Measurements from ENCODE around the gene NUDT16L1. TPM values are rescaled to one million over a fixed set of nuclear protein-coding genes. Genes with fewer than 3 reads are reported as not detected.

NUDT16L1 gene
- total and polyA plus RNA-seq, 2 of the 8 experiments (the other 6 are each of a cell fraction or from before 2014, with no cell fraction given): 34.8 to 77.3 TPM

DNA sequence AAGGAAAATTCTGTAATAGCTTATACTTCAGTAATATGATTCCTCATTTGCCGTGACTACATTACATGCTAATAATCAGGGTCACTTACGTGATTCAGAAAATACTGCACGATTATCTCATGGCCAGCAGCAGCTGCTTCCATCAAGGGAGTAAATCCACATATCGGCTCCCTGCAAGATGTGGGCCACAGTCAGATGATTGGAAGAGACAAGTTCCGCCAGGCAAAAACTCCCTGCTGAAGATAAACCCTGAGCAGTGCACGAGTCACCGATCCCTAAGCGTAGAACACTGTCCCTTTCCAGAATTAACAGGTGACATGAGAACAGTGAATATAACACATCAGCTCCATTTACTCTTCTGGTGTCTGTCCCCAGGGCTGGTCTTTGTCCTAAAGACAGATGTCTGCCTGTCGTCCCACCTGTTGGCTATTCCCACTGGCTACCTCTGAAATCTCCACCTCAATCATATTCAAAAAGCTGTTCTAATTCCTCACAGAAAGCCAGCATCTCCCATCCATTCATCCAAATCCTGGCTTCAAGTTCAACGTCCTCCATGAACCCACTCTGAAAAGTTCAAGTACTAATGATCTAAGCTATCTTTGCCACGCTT is 31.4 kb downstream of the NUDT16L1 start:
- POLR2A ChIA-PET (ENCODE audit: partially characterized antibody): interaction anchor here (1.4 kb wide), 1 partner anchor 9 kb away, joined by 5 read pairs; the partner anchor contains the start of gene ANKS3
- no peak for FAIRE-seq
- no peak overlapping the region for H2AFZ ChIP-seq (ENCODE audit: low read length)

More for the DNA sequence above, 31.4 kb downstream of the NUDT16L1 start:
- H3K79me2 ChIP-seq (ENCODE audit: control insufficient read depth in 1 of 2, insufficient read depth in 2 of 2, low read length in 2 of 2): peaks cover 0 to 3% of the 10 kb centered on the region in 2 experiments; a peak in 1 of 4 replicates
- H2BK120ac ChIP-seq (replicated peaks; ENCODE audit: low read depth, low read length): no peak overlapping the region
- DNase-seq (ENCODE audit: low read depth in 1 of 2, low spot score in 2 of 2): no peak
- H2BK12ac ChIP-seq (ENCODE audit: low read depth, low read length): no peak overlapping the region
- H2BK5ac ChIP-seq (ENCODE audit: low read depth, low read length): no peak overlapping the region
- no peaks in the 10 kb centered on the region for H3K9me3 ChIP-seq (ENCODE audit: insufficient read depth in 2 of 2, low read depth in 1 of 2, low read length in 1 of 2)
- H3K9ac ChIP-seq (replicated peaks in 1 of 4; ENCODE audit: extremely low read depth in 1 of 4, low read depth in 3 of 4, low read length in 3 of 4): no peak overlapping the region
- H4K20me1 ChIP-seq (replicated peaks in 1 of 2; ENCODE audit: control insufficient read depth in 1 of 2, insufficient read depth in 2 of 2, low read length in 2 of 2): peaks cover 0 to 10% of the 10 kb centered on the region in 2 experiments
- no peak overlapping the region for H3K4me3 ChIP-seq (ENCODE audit: extremely low read depth in 1 of 4, insufficient read depth in 2 of 4, low read depth in 3 of 4, low read length in 4 of 4)
- no peak overlapping the region for H2BK20ac ChIP-seq (ENCODE audit: low read length)
- TF ChIP-seq FOSL1 (IDR thresholded peaks at IDR 0.05; ENCODE audit: insufficient read depth, low read depth, low read length): no peak
- TF ChIP-seq TEAD4 (IDR thresholded peaks at IDR 0.05; ENCODE audit: low read depth, low read length): no peak
- TF ChIP-seq USF2 (IDR thresholded peaks at IDR 0.05; ENCODE audit: low read length): no peak
- TF ChIP-seq JUN (IDR thresholded peaks at IDR 0.05; ENCODE audit: low read depth, low read length): no peak
- no peak for TF ChIP-seq YY1 (IDR thresholded peaks at IDR 0.05; ENCODE audit: low read depth, low read length)
- TF ChIP-seq HDAC6 (IDR thresholded peaks at IDR 0.05; ENCODE audit: low read depth, low read length): no peak
- no peak overlapping the region for H4K8ac ChIP-seq (ENCODE audit: extremely low read depth, insufficient read depth, low read length)
- H3K79me1 ChIP-seq (ENCODE audit: low read depth, low read length): no peaks in the 10 kb centered on the region
- H2BK15ac ChIP-seq (ENCODE audit: low read length): no peak overlapping the region
- H3K4ac ChIP-seq (replicated peaks; ENCODE audit: insufficient read length, low read depth, low read length): no peak overlapping the region
- H4K91ac ChIP-seq (replicated peaks; ENCODE audit: insufficient read length, low read length): no peak overlapping the region
- CTCF ChIA-PET (ENCODE audit: partially characterized antibody): interaction anchor here (1.1 to 1.4 kb wide), 2 partner anchors 10 to 42 kb away, joined by 4 to 5 read pairs; no protein-coding TSS in a partner anchor
- no peak overlapping the region for H3K18ac ChIP-seq (ENCODE audit: extremely low read depth, low read length)
- H3K4me1 ChIP-seq (replicated peaks in 1 of 4; ENCODE audit: control insufficient read depth in 3 of 4, insufficient read depth in 4 of 4, low read length in 3 of 4): no peaks in the 10 kb centered on the region
- no peak overlapping the region for H2AK5ac ChIP-seq (ENCODE audit: low read depth, low read length)
- no peak overlapping the region for H3K14ac ChIP-seq (ENCODE audit: insufficient read length)
- H3K23ac ChIP-seq (ENCODE audit: insufficient read length): no peak overlapping the region
- no peaks in the 10 kb centered on the region for H3K23me2 ChIP-seq (ENCODE audit: low read depth, low read length)
- no peak overlapping the region for H3K56ac ChIP-seq (replicated peaks; ENCODE audit: insufficient read length, low read depth, low read length)
- H3K36me3 ChIP-seq (ENCODE audit: control insufficient read depth in 2 of 4, insufficient read depth in 4 of 4, low read length in 3 of 4): peaks cover 10 to 39% (median 17%) of the 10 kb centered on the region in 4 experiments; a peak in 7 of 8 replicates
- H4K5ac ChIP-seq (ENCODE audit: insufficient read length, low read depth, low read length): no peak overlapping the region
- WGBS, 2 experiments (ENCODE audit: extremely low coverage in 1 of 2, insufficient coverage in 1 of 2, insufficient read length in 1 of 2, insufficient replicate concordance in 2 of 2, low coverage in 1 of 2, low lambda C conversion rate in 2 of 2, missing lambda C conversion rate in 1 of 2): 96% methylated on average over 11 of the region's 11 CpGs; no CpG with 5 or more reads in 1 of the 2 experiments
- H3K4me2 ChIP-seq (ENCODE audit: insufficient read depth in 1 of 2, low read depth in 2 of 2, low read length in 2 of 2): no peak overlapping the region
- no peak overlapping the region for H3K27ac ChIP-seq (ENCODE audit: low read depth, low read length)
- no peaks in the 10 kb centered on the region for H3K27me3 ChIP-seq (replicated peaks in 1 of 4; ENCODE audit: control insufficient read depth in 3 of 4, extremely low read depth in 1 of 4, insufficient read depth in 3 of 4, low read length in 3 of 4)

Measured in H1 (cell line).